SK-N-SH treated with all-trans-retinoic acid at 6 μM for 48 hours (cell line): ENCODE data around the gene GDPGP1.

ENCODE experiments used
- ATAC-seq: fragments of 200-7000 bp; cut with Tn5 transposase; 3 replicates; pipeline ENCODE4 v1.9.1; 2020; ENCODE audit warnings: mild to moderate bottlenecking, moderate library complexity
- BACH2 ChIP-seq: fragments of 250-450 bp; sonication (Bioruptor Pico); IDR thresholded peaks from 2 replicates; pipeline ENCODE4 v1.9.0; 2021; ENCODE audit warnings: mild to moderate bottlenecking, borderline replicate concordance
- CREB5 ChIP-seq: fragments of 250-450 bp; sonication (Bioruptor Pico); IDR thresholded peaks from 2 replicates; pipeline ENCODE4 v1.5.1; 2020; ENCODE audit warnings: low read depth, mild to moderate bottlenecking, moderate library complexity
- CSDC2 ChIP-seq: fragments of 250-450 bp; sonication (Bioruptor Pico); IDR thresholded peaks from 2 replicates; pipeline ENCODE4 v1.5.0; 2020; ENCODE audit warnings: mild to moderate bottlenecking, moderate library complexity
- CSRNP3 ChIP-seq: fragments of 250-450 bp; sonication (Bioruptor Pico); IDR thresholded peaks from 2 replicates; pipeline ENCODE4 v1.5.1; 2021; ENCODE audit warnings: mild to moderate bottlenecking, moderate library complexity
- ESRRG ChIP-seq: fragments of 250-450 bp; sonication (Bioruptor Pico); IDR thresholded peaks from 2 replicates; pipeline ENCODE4 v1.6.1; 2021; ENCODE audit warnings: mild to moderate bottlenecking
- GLIS3 ChIP-seq: fragments of 250-450 bp; sonication (Bioruptor Pico); IDR thresholded peaks from 2 replicates; pipeline ENCODE4 v1.5.0; 2020; ENCODE audit warnings: mild to moderate bottlenecking, moderate library complexity
- OSR1 ChIP-seq: fragments of 250-450 bp; sonication (Bioruptor Pico); IDR thresholded peaks from 2 replicates; pipeline ENCODE4 v1.8.0; 2022; ENCODE audit warnings: moderate library complexity, mild to moderate bottlenecking, inconsistent platforms
- PATZ1 ChIP-seq: fragments of 250-450 bp; sonication (Bioruptor Pico); IDR thresholded peaks from 2 replicates; pipeline ENCODE4 v1.8.0; 2020; ENCODE audit warnings: mild to moderate bottlenecking, moderate library complexity, borderline replicate concordance
- POU6F1 ChIP-seq: fragments of 250-450 bp; sonication (Bioruptor Pico); IDR thresholded peaks from 2 replicates; pipeline ENCODE4 v1.8.0; 2021; ENCODE audit warnings: low read depth, mild to moderate bottlenecking, moderate library complexity, borderline replicate concordance
- PPARA ChIP-seq: fragments of 250-450 bp; sonication (Bioruptor Pico); IDR thresholded peaks from 2 replicates; pipeline ENCODE4 v1.5.0; 2020; ENCODE audit warnings: mild to moderate bottlenecking, borderline replicate concordance
- RARB ChIP-seq: fragments of 250-450 bp; sonication (Bioruptor Pico); IDR thresholded peaks from 2 replicates; pipeline ENCODE4 v1.8.0; 2021; ENCODE audit warnings: mild to moderate bottlenecking, moderate library complexity
- TCF4 ChIP-seq: fragments of 250-450 bp; sonication (Bioruptor Pico); IDR thresholded peaks from 2 replicates; pipeline ENCODE4 v1.8.0; 2021; ENCODE audit warnings: mild to moderate bottlenecking, moderate library complexity, borderline replicate concordance
- TOX ChIP-seq: fragments of 250-450 bp; sonication (Bioruptor Pico); IDR thresholded peaks from 2 replicates; pipeline ENCODE4 v1.8.0; 2021; ENCODE audit warnings: mild to moderate bottlenecking, moderate library complexity, borderline replicate concordance
- TSHZ2 ChIP-seq: fragments of 250-450 bp; sonication (Bioruptor Pico); IDR thresholded peaks from 2 replicates; pipeline ENCODE4 v1.5.0; 2020; ENCODE audit warnings: mild to moderate bottlenecking, moderate library complexity
- ZC3H10 ChIP-seq: fragments of 250-450 bp; sonication (Bioruptor Pico); IDR thresholded peaks from 2 replicates; pipeline ENCODE4 v1.5.1; 2021; ENCODE audit warnings: mild to moderate bottlenecking, moderate library complexity
- ZFP3 ChIP-seq: fragments of 250-450 bp; sonication (Bioruptor Pico); IDR thresholded peaks from 2 replicates; pipeline ENCODE4 v1.5.0; 2020; ENCODE audit warnings: mild to moderate bottlenecking, moderate library complexity
- ZNF70 ChIP-seq: fragments of 450-650 bp; formaldehyde crosslinking; IDR thresholded peaks from 2 replicates; pipeline ENCODE4 v1.5.0; 2020; ENCODE audit warnings: mild to moderate bottlenecking, moderate library complexity
- ZNF8 ChIP-seq: fragments of 450-650 bp; formaldehyde crosslinking; IDR thresholded peaks from 2 replicates; pipeline ENCODE4 v1.5.0; 2020; ENCODE audit warnings: mild to moderate bottlenecking, moderate library complexity

The GDPGP1 gene

GRCh38 chr15:90217671-90218394 lies 16.2 kb upstream of the GDPGP1 start (continued):
- no peak for TF ChIP-seq CSRNP3 (CRISPR knock-in tag)
- TF ChIP-seq BACH2 (CRISPR knock-in tag) = no peak
- TF ChIP-seq, all 23 proteins: peak for 0

- peak; percentile 83 for ATAC-seq
- TF ChIP-seq ESRRG (CRISPR knock-in tag) (no peak), ZNF70 (CRISPR knock-in tag) (no peak), CSDC2 (no peak), TOX (CRISPR knock-in tag) (no peak), ZFP3 (CRISPR knock-in tag) (no peak), CSRNP3 (CRISPR knock-in tag) (no peak), TSHZ2 (no peak), PATZ1 (CRISPR knock-in tag) (no peak), OSR1 (no peak), ZC3H10 (CRISPR knock-in tag) (no peak), GLIS3 (CRISPR knock-in tag) (no peak), TCF4 (CRISPR knock-in tag) (no peak), ZNF8 (CRISPR knock-in tag) (no peak), POU6F1 (no peak), RARB (CRISPR knock-in tag) (no peak), BACH2 (CRISPR knock-in tag) (no peak), PPARA (CRISPR knock-in tag) (no peak)
Measured at GRCh38 chr15:90219421-90220141, 14.4 kb upstream of the GDPGP1 start.

- peak; percentile 92 for ATAC-seq
Measured at GRCh38 chr15:90221246-90221900, 12.6 kb upstream of the GDPGP1 start.

More at GRCh38 chr15:90221246-90221900, 12.6 kb upstream of the GDPGP1 start:
- TF ChIP-seq OSR1 = no peak
- TF ChIP-seq CREB5 (CRISPR knock-in tag) = no peak
